ENCODE results near the gene TUBB2A.

TUBB2A gene

GRCh38 chr6:3128356-3129108, 28.8 kb downstream of the TUBB2A start:
- in situ Hi-C loops (cut with MboI; ENCODE audit: low sequenced_read_pairs), result loop anchor here (10.0 to 25.0 kb wide), 2 partner anchors 126 to 609 kb away; partner anchors contain the start of gene PSMG4

DNA sequence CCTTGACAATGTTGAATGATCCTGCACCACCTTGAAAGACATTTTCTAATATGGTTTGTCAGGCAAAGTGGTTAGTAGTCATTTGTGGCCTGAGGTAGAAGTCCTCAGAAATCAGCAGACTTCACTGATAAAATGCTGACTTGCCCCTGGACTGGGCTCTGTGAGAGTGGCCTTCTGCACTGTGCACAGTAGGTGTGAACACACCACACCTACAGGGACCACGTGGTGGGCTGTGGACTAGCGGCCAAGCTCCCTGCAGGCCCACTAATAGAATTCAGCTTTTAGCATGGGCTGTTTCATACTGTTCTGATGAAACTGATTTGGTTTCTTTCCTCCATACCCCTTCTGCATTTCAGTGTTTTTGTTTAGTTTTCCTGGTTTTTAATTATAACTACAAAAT, 31.5 kb downstream of the TUBB2A start:
- in situ Hi-C loops (cut with MboI; ENCODE audit: low sequenced_read_pairs), result loop anchor here (10.0 to 25.0 kb wide), 2 partner anchors 129 to 611 kb away; partner anchors contain the start of gene PSMG4

GRCh38 chr6:3124667-3125066, 32.7 kb downstream of the TUBB2A start:
- in situ Hi-C loops (cut with MboI; ENCODE audit: low sequenced_read_pairs), result loop anchor here (10.0 to 25.0 kb wide), 2 partner anchors 130 to 613 kb away; partner anchors contain the start of gene PSMG4

GRCh38 chr6:3122823-3123182, 34.5 kb downstream of the TUBB2A start:
- in situ Hi-C loops (cut with MboI; ENCODE audit: low sequenced_read_pairs), result loop anchor here (10.0 kb wide), 1 partner anchor 132 kb away; the partner anchor contains the start of gene PSMG4

DNA sequence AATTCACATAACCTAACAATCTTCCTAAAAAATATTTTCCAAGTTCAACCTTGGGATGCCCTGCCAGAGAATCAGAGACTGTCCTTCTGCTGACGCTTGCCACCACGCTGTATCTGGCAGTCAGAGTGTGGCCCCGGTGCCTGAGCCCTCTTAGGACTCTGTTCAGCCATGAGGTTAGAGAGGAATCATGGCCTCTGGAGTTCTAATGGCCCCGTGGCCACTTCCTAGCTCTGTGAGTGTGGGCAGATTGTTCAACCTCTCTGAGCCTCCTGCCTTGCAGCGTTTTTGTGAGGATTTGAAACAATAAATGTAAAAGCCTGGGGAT, 36.6 kb downstream of the TUBB2A start:
- in situ Hi-C loops (cut with MboI; ENCODE audit: low sequenced_read_pairs), result loop anchor here (10.0 kb wide), 1 partner anchor 134 kb away; the partner anchor contains the start of gene PSMG4

- in situ Hi-C loops (cut with MboI; ENCODE audit: low sequenced_read_pairs), result no loop called here
These were observed 38.2 kb downstream of the TUBB2A start for GRCh38 chr6:3119040-3119723.

DNA sequence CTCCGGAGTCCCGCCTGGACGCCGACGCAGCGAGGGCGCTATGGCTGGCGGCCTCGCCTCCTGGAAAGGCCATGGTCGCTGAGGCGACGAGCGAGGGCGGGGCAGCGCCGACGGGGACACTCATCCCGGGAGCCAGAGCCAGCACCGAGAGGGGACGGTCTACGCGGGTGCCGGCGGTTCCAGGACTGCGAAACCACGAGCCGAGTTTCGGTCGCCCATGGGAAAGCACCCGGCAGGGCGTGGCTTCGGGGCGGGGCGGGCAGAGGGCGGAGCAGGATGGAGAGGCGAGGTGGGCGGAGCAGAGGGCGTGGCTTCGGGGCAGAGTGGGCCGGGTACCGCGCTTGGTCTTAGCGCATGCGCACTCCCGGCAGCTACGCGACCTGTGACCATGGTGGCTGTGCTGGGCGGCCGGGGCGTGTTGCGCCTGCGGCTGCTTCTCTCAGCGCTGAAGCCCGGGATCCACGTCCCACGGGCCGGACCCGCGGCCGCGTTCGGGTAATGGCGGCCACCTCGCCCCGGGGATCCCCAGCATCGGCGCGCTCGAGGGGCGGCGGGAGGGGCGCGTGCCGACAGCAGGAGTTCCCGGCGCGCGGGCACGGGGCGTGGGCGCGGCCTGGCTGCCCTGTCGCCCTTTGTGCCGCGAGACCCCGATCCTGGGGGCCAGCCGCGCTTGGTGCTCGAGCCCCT, 38.8 kb downstream of the TUBB2A start, which contains the start of gene BPHL:
Gene BPHL (plus strand): TSS at position 359 of the 687 bp plus-strand sequence. CDS start 30 bp downstream, at position 389.
- in situ Hi-C loops (cut with MboI; ENCODE audit: low sequenced_read_pairs), result no loop called here

- in situ Hi-C loops (cut with MboI; ENCODE audit: low sequenced_read_pairs), result no loop called here
These were observed 39.4 kb downstream of the TUBB2A start for GRCh38 chr6:3117912-3118352.

DNA sequence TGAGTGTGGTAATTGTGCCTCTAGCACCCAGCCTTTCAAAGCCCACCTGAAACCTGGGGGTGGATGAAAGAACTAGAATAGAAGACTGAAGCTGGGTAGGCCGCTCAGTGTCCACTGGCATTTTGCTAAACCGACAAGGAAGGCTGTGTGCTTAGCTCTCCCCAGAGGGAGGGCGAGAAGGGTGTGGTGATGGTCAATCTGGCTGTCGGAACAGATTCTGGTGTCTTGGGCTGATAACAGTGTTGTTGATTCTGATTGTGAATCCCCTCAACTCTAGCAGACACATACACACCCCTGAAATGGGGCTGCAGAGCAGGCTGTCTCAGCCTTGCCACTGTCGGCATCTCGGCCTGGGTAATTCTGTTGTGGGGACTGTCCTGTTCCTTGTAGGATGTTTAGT, 43.0 kb downstream of the TUBB2A start:
- in situ Hi-C loops (cut with MboI; ENCODE audit: low sequenced_read_pairs), result no loop called here

GRCh38 chr6:3109761-3110160, 47.6 kb downstream of the TUBB2A start:
- in situ Hi-C loops (cut with MboI; ENCODE audit: low sequenced_read_pairs), result no loop called here

- in situ Hi-C loops (cut with MboI; ENCODE audit: low sequenced_read_pairs), result no loop called here
These were observed 48.5 kb downstream of the TUBB2A start for GRCh38 chr6:3108746-3109414.
